GM20000 (cell line): ENCODE results near the gene FKBP15.
"Not testable (repeated sequence)": the region's sequence is repeated elsewhere in the genome, so short reads cannot be mapped to it uniquely, and the experiment has no call there.

Experiments used
- DNase-seq: peaks from one replicate; pipeline ENCODE4 v3.0.0; 2012; ENCODE audit warnings: low spot score
- TF ChIP-seq, protein P1 (sequence below): IDR thresholded peaks from 2 replicates; pipeline ENCODE4 v1.5.1; 2012; ENCODE audit warnings: mild to moderate bottlenecking, control low read depth; ENCODE audit errors: extremely low read depth, missing control alignments

FKBP15 gene

DNA sequence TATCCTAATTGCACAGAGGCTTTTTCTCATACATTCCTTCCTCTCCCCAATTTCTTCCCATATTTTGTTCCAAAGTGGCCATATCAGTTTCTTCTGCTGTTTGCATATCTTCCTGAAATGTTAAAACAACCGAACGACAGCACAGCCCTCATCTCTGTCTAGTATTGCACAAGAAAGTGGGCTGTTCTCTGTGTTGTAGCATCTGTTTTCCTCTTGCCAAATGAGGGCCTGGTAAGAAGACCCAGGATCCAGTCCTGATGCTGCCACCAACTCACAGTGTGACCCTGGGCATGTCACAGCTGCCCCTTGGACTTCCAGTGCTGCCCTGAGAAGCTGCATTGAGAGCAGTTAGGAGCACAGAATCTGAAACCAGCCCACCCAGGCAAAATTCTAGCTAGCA is 66.1 kb downstream of the FKBP15 start:
- TF ChIP-seq, protein P1, sequence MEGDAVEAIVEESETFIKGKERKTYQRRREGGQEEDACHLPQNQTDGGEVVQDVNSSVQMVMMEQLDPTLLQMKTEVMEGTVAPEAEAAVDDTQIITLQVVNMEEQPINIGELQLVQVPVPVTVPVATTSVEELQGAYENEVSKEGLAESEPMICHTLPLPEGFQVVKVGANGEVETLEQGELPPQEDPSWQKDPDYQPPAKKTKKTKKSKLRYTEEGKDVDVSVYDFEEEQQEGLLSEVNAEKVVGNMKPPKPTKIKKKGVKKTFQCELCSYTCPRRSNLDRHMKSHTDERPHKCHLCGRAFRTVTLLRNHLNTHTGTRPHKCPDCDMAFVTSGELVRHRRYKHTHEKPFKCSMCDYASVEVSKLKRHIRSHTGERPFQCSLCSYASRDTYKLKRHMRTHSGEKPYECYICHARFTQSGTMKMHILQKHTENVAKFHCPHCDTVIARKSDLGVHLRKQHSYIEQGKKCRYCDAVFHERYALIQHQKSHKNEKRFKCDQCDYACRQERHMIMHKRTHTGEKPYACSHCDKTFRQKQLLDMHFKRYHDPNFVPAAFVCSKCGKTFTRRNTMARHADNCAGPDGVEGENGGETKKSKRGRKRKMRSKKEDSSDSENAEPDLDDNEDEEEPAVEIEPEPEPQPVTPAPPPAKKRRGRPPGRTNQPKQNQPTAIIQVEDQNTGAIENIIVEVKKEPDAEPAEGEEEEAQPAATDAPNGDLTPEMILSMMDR: no peak
- DNase-seq: no peak

DNA sequence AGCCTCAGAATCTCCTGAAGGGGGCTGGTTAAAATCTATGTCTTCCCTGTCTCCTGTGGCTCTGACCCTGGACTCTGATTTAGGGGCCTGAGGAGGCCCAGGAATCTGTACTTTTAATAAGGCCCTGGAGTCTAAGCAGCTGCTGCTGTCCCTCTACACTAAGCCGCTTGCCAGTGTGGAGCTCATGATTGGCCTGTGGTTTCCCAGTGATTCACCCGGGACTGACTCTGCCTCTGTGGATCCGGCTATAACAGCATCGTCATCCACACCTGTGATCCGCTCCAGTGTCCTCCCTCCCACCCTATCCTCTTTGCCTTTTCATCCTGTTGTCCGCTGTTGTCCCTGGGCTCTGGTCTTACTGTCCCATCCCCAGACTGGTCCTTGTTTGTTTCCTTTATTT is 66.6 kb downstream of the FKBP15 start:
- TF ChIP-seq, protein P1: no peak
- DNase-seq: no peak

DNA sequence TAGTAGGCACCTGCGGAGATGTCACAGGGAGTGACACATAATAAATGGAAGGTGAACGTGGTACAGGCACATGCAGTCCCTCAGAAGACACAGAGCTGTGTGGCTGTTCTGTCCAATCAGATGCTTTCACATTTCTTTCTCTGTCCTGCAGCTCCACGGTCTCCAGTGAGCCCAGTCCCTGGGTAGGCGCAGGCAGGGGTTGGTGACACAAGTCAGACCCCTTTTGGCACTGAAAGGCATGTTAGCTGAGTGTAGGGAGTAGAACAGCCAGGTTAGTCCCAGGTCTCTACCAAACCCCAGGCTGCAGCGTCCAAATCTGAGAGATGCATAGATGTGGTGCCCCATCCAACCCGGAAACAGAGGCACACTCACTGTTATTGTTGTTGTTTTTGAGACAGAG is 67.5 kb downstream of the FKBP15 start:
- TF ChIP-seq, protein P1: no peak
- no peak for DNase-seq

DNA sequence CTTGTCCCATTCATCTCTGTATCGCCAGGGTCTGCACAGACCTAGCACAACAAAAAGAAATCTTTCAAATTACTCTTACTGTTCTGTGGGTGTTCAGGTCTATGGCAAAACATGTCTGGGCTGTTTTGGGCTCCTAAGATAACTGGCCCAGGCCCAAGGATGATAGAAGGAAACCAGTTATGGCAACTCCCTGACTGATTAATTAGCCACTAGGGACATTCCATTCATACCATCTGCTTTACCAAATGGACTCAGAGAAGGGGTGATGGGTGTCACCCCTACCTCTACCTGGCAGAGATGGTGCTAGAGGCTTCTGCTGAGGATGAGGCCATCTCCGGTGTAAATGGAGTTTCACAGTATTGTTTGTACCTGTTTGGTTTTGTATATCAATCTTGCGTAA is 68.4 kb downstream of the FKBP15 start:
- TF ChIP-seq, protein P1: no peak
- DNase-seq: no peak

DNA sequence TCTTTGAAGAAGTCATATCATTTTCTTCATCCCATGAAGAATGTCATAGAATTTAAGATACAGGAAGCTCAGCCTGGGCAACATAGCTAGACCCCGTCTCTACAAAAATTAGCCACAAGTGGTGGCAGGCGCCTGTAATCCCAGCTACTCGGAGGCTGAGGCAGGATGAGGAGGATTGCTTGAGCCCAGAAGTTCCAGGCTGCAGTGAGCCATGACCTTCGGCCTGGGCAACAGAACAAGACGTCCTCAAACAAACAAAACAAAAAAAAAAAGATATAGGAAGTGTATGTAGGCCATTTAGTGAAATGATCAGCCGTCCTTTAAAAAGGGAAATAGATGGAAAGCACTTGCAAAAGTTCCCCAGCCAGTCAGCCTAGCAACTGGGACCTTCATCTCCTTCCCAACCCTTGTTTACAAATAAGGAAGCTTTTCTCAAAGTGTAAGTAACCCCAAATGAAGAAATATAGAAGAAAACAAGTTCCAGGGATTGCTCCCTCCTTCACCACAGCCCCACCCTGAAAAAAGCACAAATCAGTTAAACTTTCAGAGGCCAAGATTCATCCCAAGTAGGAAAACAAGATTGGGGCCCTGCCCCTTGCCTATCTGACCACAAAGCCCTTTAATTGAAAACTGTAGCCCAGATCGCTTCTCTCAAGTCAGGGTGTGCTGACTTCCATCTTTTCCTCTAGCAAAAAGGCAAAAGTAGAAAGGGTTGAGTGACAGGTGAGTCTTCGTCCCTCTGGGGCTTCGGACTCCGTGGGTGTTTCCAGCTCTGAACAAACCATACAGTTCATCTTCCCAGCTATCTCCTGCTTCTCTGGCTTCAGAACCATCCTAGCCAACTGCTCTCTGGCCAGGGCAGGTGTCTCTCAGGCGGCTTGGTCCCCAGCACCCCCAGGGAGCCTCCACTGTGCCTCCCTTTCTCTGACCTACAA is 69.1 kb downstream of the FKBP15 start:
- no peak for DNase-seq
- TF ChIP-seq, protein P1: no peak

DNA sequence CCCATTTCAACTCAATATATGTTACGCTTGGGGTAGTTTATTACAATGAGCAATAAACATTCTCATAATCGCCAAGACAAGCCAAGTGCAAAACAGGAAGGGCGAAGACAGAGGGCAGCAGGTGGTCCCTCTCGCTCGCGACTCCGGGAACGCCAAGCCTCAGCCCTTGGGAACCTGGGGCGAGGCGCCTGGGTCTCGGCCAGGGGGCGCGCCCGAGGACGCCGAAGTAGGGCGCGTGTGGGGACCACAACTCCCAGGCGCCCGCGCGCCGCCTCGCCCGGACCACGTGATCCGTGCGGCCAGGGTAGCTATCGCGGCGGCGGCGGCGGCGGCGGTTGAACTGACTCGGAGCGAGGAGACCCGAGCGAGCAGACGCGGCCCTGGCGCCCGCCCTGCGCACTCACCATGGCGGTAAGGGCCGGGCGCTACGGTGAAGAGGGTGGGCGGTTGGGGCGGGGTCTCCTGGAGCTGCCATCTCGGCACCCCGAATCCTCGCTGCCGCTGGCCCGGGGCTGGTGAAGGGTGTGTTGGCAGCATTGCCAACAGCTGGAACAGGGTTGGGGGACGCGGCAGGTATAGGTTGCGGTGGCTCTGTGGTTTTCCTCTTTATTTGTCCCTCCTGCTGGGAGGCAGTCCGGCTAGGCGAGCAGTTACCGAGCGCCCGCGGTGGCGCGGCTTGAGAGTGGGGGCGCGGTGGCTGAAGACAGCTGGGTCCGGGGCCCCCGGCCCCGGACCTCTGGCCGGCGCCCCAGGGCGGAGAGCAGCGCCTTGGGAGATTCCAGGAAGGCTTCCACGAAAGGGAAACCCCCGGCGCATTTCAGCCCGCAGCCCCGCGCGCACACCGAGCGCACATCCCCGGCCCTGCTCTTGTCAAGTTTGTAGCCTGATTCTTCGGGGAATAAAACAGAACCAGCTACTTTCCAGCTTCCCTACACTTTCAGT is 70.1 kb downstream of the FKBP15 start, which contains the start of gene SLC31A2:
Gene SLC31A2 (plus strand): TSS at position 338 of the 942 bp plus-strand sequence. CDS start 68 bp downstream, at position 406.
- TF ChIP-seq, protein P1: peak; percentile 7
- peak; percentile 92 for DNase-seq

DNA sequence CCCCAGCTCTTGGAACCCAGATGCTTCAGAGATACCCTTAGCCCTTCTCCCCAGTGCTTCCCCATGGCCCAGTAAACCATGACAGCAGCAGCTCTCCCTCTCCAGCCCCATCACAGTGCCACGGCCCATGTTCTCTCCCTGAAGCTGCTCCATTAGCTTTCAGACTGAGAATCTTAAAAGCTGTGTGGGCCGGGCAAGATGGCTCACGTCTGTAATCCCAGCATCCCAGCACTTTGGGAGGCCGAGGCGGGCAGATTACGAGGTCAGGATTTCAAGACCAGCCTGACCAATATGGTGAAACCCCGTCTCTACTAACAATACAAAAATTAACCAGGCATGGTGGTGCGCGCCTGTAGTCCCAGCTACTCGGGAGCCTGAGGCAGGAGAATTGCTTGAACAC is 71.5 kb downstream of the FKBP15 start:
- not testable (repeated sequence) for DNase-seq
